Inflammatory macrophage treated with lipopolysaccharide for 4 hours (primary cell): ENCODE results near the gene HYAL2.
"Not testable (repeated sequence)": the region's sequence is repeated elsewhere in the genome, so short reads cannot be mapped to it uniquely, and the experiment has no call there.

Source experiments
- DNase-seq: peaks from one replicate; pipeline ENCODE4 v3.0.0-alpha.2; 2020

The HYAL2 gene

DNA sequence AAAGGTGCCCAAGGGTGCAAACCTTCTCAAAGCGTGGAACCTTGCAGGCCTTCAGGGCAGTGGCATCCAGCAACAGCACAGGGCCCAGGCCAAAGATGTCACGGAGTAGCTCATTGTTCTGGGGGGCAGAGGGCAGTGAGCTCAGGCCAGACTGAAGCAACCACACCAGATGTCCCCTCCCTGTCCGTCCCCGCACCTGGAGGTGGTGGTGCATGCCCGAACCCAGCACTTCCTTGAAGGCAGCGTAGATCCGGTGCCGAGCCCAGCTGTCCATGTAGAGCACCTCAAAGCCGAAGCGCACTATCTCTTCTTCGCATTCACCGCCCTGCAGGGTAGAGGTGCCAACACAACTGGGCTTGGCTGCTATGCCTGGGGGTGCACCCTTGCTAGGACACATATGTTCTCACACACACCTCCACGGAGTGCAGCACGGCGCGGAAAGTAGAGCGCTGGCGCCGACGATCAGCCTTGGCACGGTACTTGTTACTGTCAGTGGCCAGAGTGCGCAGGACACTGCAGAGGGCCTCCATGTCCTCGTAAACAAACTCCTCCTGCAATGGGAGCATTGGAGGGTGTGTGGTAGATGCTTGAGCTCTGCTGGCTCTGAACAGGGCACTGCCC lies 34.0 kb downstream of the HYAL2 start:
- DNase-seq: no peak

DNA sequence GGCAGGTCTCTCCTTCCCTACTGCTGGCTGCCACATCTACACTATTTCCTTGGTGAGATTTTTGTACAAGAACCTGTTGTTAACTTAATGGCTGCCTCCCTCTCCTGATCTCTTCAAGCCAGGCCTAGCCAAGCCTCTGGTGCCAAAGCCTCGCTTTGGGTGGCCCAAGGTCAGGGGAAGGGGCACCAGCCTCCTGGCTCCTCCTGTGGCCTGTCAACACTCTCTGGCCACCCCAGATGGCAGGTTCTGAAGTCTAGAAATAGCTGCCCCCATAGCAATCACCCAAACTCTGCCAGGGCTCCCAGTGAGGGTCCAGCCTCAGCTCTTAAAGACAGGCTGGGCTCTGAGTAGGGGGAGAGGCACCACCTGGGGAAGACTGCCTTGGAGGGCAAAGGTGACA lies 35.3 kb downstream of the HYAL2 start:
- DNase-seq: no peak

DNA sequence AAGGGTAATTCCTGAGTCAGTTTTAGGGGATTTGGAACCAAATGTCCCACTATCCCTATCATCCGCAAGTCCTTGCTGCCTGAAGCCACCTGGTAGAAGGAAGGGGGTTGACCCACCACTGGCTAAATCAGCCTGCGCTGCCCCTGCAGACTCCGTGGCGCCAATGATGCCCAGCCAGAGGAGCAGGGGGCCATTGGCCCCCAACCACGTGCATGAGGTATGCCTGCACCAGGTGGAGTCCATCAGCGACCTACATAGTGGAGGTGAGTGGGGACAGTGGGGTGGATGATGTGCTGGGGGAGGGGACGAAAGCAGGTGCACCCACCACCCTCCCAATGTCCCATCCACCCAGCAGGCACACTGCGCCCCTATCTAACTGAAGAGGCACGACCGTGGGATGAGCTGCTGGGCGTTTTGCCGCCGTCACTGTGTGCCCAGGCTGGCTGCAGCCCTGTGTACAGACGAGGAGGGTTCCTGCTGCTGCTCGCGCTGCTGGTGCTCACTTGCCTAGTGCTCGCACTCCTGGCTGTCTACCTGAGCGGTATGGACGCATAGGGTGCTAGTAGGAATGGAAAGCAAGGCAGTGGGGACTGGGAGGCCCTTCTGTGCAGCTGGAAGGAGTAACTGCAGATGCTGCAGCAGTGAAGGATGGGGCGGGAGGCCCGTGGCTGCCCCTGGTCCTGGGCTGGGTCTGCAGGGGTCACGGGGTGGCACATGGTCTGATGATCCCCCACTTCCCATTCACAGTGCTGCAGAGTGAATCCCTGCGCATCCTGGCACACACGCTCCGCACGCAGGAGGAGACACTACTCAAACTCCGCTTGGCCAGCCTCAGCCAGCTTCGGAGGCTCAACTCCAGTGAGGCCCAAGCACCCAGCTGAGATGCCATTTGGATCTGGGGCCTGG lies 36.0 kb downstream of the HYAL2 start:
- DNase-seq: no peak

- not testable (repeated sequence) for DNase-seq
Measured at GRCh38 chr3:50284121-50284520, 38.4 kb downstream of the HYAL2 start.

- no peak for DNase-seq
Measured at GRCh38 chr3:50279255-50280016, 43.1 kb downstream of the HYAL2 start.

DNA sequence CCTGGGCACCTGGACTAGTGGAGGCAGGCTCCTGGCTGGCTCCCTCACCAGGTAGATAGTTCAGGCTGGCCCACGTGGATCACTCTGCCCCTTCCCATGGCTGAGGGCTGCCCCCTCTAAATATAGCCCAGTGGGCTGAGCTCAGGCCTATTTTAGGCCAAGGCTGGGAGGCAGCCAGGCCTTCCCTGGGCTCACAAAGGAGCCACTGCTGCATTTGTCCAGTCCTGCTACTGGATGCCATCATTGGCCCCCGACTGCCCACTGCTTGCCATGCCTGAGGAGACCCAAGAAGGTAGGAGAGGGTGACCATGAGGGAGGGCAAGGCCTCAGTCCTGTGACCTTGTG lies 43.7 kb downstream of the HYAL2 start, which contains the start of gene LSMEM2:
Gene LSMEM2 (plus strand): TSS at position 208 of the 345 bp plus-strand sequence. CDS start 27 bp downstream, at position 235.
- no peak for DNase-seq

DNA sequence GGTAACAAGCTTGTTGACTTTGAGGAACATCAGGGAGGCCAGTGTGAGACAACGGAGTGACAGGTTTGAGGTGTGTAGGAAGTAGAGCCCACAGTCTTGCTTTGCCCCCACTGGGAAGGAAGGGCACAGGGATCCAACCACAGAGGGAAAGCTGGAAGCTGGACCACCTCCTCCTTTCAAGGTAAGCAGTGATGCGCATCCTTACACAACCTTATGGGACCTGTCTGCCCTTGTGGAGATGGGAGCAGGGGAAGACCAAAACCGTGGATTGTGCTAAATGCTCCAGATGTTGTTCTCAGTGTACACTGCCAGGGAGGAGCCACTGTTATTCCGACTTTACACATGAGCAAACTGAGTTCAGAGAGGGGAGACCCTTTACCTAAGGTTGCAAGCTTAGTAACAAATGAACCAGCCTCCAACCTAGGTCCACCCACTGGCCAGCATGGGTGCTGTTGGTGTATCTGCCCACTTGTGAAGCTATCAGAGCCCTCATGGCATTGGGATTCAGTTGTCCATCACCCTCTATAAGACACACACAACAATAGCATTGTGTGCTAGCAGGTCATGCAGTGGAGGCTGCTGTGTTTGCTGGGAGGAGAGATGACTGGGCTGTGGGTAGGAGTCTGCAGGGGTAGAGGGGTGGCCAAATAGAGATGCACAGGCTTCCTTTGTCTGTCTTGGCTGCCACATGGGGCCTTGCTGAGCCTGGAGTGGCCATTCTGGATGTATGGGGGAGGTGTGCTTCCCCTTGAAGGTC lies 44.2 kb downstream of the HYAL2 start:
- DNase-seq: no peak

GRCh38 chr3:50276762-50277101 lies 45.8 kb downstream of the HYAL2 start:
- no peak for DNase-seq

DNA sequence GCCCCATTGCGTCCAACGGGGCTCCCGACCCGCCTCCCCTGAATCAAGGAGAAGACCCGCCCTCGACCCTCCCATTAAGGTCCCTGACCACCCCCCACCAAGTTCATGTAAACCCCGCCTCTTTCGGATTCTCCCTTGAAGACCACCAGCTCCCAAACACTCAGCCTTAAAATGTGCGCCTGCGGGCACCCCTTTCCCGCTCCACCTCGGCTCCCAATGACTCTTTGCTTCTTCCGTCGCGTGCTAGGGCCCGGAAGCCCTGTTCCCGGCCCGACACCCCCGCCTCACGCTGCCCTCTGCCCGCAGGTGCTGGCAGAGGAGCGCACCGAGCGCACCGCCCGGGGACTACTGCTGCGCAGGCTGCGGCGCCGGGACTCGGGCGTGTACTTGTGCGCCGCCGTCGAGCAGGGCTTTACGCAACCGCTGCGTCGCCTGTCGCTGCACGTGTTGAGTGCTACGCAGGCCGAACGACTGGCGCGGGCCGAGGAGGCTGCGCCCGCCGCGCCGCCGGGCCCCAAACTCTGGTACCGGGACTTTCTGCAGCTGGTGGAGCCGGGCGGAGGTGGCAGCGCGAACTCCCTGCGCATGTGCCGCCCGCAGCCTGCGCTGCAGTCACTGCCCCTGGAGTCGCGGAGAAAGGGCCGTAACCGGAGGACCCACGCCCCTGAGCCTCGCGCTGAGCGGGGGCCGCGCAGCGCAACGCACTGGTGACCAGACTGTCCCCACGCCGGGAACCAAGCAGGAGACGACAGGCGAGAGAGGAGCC lies 46.4 kb downstream of the HYAL2 start:
- DNase-seq: peak; percentile 16

DNA sequence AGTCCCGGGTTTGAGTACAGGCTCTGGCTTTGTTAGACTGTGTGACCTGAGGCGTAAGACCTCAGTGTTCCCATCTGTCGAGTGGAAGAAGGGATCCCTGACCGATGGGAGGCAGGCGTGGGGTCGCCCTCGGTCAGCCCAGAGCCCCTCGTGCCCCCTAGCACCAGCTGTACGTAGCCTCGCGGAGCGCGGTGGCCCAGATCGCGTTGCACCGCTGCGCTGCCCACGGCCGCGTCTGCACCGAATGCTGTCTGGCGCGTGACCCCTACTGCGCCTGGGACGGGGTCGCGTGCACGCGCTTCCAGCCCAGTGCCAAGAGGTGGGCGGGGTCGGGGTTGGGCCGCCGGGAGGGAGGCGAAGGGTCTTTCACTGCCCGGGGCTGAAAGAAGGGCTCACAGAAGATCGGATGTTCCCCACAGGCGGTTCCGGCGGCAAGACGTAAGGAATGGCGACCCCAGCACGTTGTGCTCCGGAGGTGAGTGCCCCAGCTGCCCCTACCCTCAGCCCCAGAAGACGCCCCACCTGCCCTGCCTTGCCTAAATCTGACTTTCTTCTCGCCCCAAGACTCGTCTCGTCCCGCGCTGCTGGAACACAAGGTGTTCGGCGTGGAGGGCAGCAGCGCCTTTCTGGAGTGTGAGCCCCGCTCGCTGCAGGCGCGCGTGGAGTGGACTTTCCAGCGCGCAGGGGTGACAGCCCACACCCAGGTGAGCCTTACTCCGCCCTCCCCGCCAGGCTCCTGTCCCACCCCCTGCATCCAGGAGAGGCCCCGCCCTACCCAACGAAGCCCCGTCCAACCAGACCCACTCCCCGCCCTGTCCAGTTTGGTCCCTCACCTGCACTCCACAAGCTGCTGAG lies 47.2 kb downstream of the HYAL2 start:
- no peak for DNase-seq

DNA sequence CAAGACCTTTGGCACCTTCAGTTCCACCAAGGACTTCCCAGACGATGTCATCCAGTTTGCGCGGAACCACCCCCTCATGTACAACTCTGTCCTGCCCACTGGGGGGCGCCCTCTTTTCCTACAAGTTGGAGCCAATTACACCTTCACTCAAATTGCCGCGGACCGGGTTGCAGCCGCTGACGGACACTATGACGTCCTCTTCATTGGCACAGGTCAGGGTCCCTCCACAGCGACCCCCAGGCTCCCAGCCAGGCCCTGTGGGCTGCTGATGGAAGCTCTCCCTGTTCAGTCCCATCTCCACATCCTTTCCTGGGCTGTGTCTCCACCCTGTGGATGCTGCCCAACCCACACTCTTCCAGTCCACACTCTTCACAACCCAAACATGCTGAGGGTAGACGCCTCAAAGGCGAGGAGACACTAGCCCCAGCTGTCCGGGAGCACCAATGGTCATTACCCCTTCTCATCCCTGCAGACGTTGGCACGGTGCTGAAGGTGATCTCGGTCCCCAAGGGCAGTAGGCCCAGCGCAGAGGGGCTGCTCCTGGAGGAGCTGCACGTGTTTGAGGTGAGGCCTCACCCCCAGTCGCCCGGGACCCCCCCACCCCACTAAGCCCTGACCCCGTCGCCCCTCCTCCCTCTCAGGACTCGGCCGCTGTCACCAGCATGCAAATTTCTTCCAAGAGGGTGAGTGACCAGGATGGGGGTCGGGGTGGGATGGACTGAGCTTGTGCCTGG lies 48.0 kb downstream of the HYAL2 start:
- peak; percentile 45 for DNase-seq

GRCh38 chr3:50273689-50274065 lies 48.9 kb downstream of the HYAL2 start:
- DNase-seq: no peak

- peak; percentile 76 for DNase-seq
Measured at GRCh38 chr3:50272911-50273688, 49.4 kb downstream of the HYAL2 start.

GRCh38 chr3:50272538-50272910 lies 50.0 kb downstream of the HYAL2 start:
- not testable (repeated sequence) for DNase-seq

DNA sequence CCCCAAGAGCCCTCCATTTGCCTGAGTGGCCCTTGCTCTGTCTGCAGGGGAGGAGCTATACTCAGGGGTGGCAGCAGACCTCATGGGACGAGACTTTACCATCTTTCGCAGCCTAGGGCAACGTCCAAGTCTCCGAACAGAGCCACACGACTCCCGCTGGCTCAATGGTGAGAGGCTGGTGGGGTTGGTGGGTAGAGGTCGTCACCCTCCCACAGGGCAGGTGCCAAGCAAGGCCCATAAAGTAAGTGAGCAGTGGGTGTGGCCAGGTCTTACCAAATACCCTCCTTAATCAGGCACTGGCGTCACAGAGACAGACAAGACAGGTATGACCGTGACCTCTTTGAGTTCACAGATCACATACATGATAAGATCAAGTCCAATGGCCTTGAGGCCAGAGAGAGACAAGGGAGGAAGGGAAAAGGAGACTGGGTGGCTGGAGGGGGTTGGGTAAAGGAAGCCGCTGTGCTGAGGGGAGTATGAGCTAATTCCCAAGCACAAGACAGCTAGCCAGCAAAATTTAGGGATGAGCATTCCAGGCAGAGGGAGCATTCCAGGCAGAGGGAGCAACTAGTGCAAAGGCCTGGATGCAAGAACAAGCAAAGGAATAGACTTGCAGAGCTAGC lies 51.1 kb downstream of the HYAL2 start:
- no peak for DNase-seq

GRCh38 chr3:50270422-50271224 lies 51.9 kb downstream of the HYAL2 start:
- DNase-seq: no peak

- DNase-seq: no peak
Measured at GRCh38 chr3:50269977-50270413, 52.5 kb downstream of the HYAL2 start.

DNA sequence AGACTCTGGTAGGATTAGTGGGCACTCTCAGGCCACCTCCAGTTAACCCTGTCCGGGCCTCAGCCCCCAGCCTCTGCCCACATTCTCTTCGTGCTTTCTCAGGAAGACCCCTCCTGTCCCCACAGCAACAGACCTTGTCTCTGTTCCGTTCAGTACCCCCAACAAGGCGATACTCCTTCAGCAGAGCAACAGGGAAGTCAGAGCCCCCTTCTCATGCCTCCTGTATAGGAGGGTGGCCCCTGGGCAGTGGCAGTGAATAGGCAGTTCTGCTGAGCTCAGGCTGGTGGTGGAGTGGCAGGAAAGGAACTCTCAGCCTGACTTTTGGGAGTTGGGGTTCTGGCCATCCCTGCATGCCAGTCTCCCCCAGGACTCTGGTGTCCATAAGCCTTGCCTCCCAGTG lies 53.1 kb downstream of the HYAL2 start:
- no peak for DNase-seq
